GM23338 (cell line): ENCODE data around the gene EDNRB. TPM values are rescaled to one million over a fixed set of nuclear protein-coding genes. Genes with fewer than 3 reads are reported as not detected.

ENCODE experiments used
- ATAC-seq: fragments of 200-7000 bp; cut with Tn5 transposase; 3 replicates; pipeline ENCODE4 v1.9.1; 2020
- DNase-seq: peaks from one replicate; pipeline ENCODE4 v3.0.0-alpha.2; 2015; ENCODE audit warnings: low spot score
- H2AFZ ChIP-seq: fragments of 200-600 bp; sonication (generic); 2 replicates; pipeline ENCODE4 v1.8.0; 2016; ENCODE audit warnings: antibody characterized with exemption, mild to moderate bottlenecking, moderate library complexity
- H3F3A ChIP-seq: fragments of 200-600 bp; sonication (generic); replicated peaks from 2 replicates; pipeline ENCODE4 v1.8.0; 2017; ENCODE audit warnings: antibody characterized with exemption, mixed run types, low read depth
- H3K27ac ChIP-seq: fragments of 200-600 bp; sonication (generic); 2 replicates; pipeline ENCODE4 v1.6.1; 2016; ENCODE audit warnings: low read depth
- H3K27me3 ChIP-seq: fragments of 200-600 bp; sonication (generic); 2 replicates; pipeline ENCODE4 v1.8.0; 2016; ENCODE audit warnings: mild to moderate bottlenecking, mixed run types, moderate library complexity; ENCODE audit not compliant: insufficient read depth
- H3K36me3 ChIP-seq: fragments of 200-600 bp; sonication (generic); 2 replicates; pipeline ENCODE4 v1.8.0; 2016; ENCODE audit warnings: mild to moderate bottlenecking; ENCODE audit not compliant: insufficient read depth
- H3K4me1 ChIP-seq: fragments of 200-600 bp; sonication (generic); 2 replicates; pipeline ENCODE4 v1.8.0; 2016; ENCODE audit warnings: mild to moderate bottlenecking, moderate library complexity; ENCODE audit not compliant: insufficient read depth
- H3K4me2 ChIP-seq: fragments of 200-600 bp; sonication (generic); 2 replicates; pipeline ENCODE4 v1.7.1; 2017; ENCODE audit warnings: mixed run types
- H3K4me3 ChIP-seq: fragments of 200-600 bp; sonication (generic); 2 replicates; pipeline ENCODE4 v1.6.1; 2016; ENCODE audit warnings: mixed run types
- H3K79me2 ChIP-seq: fragments of 200-600 bp; sonication (generic); replicated peaks from 2 replicates; pipeline ENCODE4 v1.8.0; 2017; ENCODE audit warnings: mild to moderate bottlenecking; ENCODE audit not compliant: insufficient read depth
- H3K9me2 ChIP-seq: fragments of 200-600 bp; sonication (generic); 2 replicates; pipeline ENCODE4 v1.8.0; 2017; ENCODE audit not compliant: insufficient read depth
- H4K20me1 ChIP-seq: fragments of 200-600 bp; sonication (generic); replicated peaks from 2 replicates; pipeline ENCODE4 v1.8.0; 2017; ENCODE audit warnings: mild to moderate bottlenecking; ENCODE audit not compliant: insufficient read depth
- H3K27ac Mint-ChIP-seq: 2 replicates; pipeline ENCODE4 v1.8.0; 2020; ENCODE audit warnings: inconsistent platforms, mild to moderate bottlenecking, moderate library complexity, mixed read lengths
- H3K27me3 Mint-ChIP-seq: 3 replicates; pipeline ENCODE4 v1.8.0; 2022; ENCODE audit warnings: low read depth, mild to moderate bottlenecking, moderate library complexity, mixed read lengths, inconsistent platforms; ENCODE audit not compliant: insufficient read depth, poor library complexity
- H3K36me3 Mint-ChIP-seq: 3 replicates; pipeline ENCODE4 v1.8.0; 2021; ENCODE audit warnings: low read depth, mild to moderate bottlenecking, inconsistent platforms, moderate library complexity, mixed read lengths
- H3K4me1 Mint-ChIP-seq: 3 replicates; pipeline ENCODE4 v1.8.0; 2020; ENCODE audit warnings: mild to moderate bottlenecking, inconsistent platforms, mixed read lengths
- H3K4me3 Mint-ChIP-seq: 3 replicates; pipeline ENCODE4 v1.8.0; 2021; ENCODE audit warnings: moderate library complexity, mild to moderate bottlenecking, inconsistent platforms, mixed read lengths
- H3K9me3 Mint-ChIP-seq: 3 replicates; pipeline ENCODE4 v1.8.0; 2020; ENCODE audit warnings: moderate library complexity, mild to moderate bottlenecking, inconsistent platforms, mixed read lengths
- CTCF ChIP-seq, 2 experiments: fragments of 200-600 bp in 1 of 2; sonication (generic) in 1 of 2; conservative IDR thresholded peaks; 2 replicates each; pipeline versions ENCODE4 v1.5.1 to v1.6.1; 2016 to 2017; ENCODE audit warnings: antibody characterized with exemption in 2 of 2, low read depth in 2 of 2, mild to moderate bottlenecking in 2 of 2, moderate library complexity in 1 of 2
- ETS1 ChIP-seq: IDR thresholded peaks from 2 replicates; pipeline ENCODE4 v1.6.1; 2016; ENCODE audit warnings: antibody characterized with exemption
- EZH2 ChIP-seq: fragments of 200-600 bp; sonication (generic); IDR thresholded peaks from one replicate; pipeline ENCODE4 v1.8.0; 2017; ENCODE audit warnings: antibody characterized with exemption, mild to moderate bottlenecking, low read depth; ENCODE audit not compliant: unreplicated experiment
- EZH2phosphoT487 ChIP-seq: fragments of 200-600 bp; sonication (generic); IDR thresholded peaks from one replicate; pipeline ENCODE4 v1.8.1; 2018; ENCODE audit warnings: antibody characterized with exemption; ENCODE audit not compliant: unreplicated experiment
- JUNB ChIP-seq: IDR thresholded peaks from one replicate; pipeline ENCODE4 v1.6.1; 2016; ENCODE audit warnings: antibody characterized with exemption; ENCODE audit not compliant: unreplicated experiment
- NANOG ChIP-seq: IDR thresholded peaks from 2 replicates; pipeline ENCODE4 v1.6.1; 2016; ENCODE audit warnings: antibody characterized with exemption, borderline replicate concordance
- POLR2AphosphoS5 ChIP-seq: IDR thresholded peaks from 2 replicates; pipeline ENCODE4 v1.6.1; 2016; ENCODE audit warnings: antibody characterized with exemption, low read depth
- REST ChIP-seq: IDR thresholded peaks from one replicate; pipeline ENCODE4 v1.6.1; 2018; ENCODE audit warnings: antibody characterized with exemption; ENCODE audit not compliant: unreplicated experiment
- polyA plus RNA-seq: library from polyadenylated mRNA; unstranded; fragments of >200 nt; fragmentation: Nextera tagmentation; extraction: Ambion mirVana; gene quantifications from 2 replicates; pipeline ENCODE4 v1.2.1, GENCODE V29; 2016
- total RNA-seq: library from RNA; depleted of rRNA; stranded (reverse); fragments of >200 nt; shearing (Covaris generic); gene quantifications from 2 replicates; pipeline ENCODE4 v1.2.3, GENCODE V29; 2014

EDNRB gene
- total and polyA plus RNA-seq, 2 experiments from 2014 or later = 27.9 to 28.9 TPM

- no peak for TF ChIP-seq EZH2
- no peak for TF ChIP-seq JUNB
- no peak for TF ChIP-seq EZH2phosphoT487
- no peak for TF ChIP-seq CTCF (conservative IDR thresholded peaks at IDR 0.05; ENCODE audit: low read depth in 2 of 2)
- no peak for TF ChIP-seq ETS1
- TF ChIP-seq REST = no peak
- TF ChIP-seq NANOG = no peak
Observed at GRCh38 chr13:77859450-77859849, 59.2 kb downstream of the EDNRB start (continued).

- Histone ChIP-seq H2AFZ (no peak overlapping the region), H3K4me2 (no peak overlapping the region), H3K27me3 (no peaks in the 10 kb centered on the region), H3K4me3 (no peak overlapping the region), H3K27ac (no peak overlapping the region), H4K20me1 (no peaks in the 10 kb centered on the region), H3K36me3 (no peaks in the 10 kb centered on the region), H3K4me1 (peaks cover 25% of the 10 kb centered on the region), H3K79me2 (no peaks in the 10 kb centered on the region), H3K9me2 (no peaks in the 10 kb centered on the region), H3F3A (0 out of 2 replicates have a peak, but pooled peaks cover 7% of the 10 kb centered on the region)
- Mint-ChIP-seq H3K4me3 (no peak overlapping the region), H3K4me1 (peaks cover 48% of the 10 kb centered on the region), H3K27ac (peak overlapping the region; percentile 67), H3K9me3 (no peaks in the 10 kb centered on the region), H3K36me3 (peaks cover 3% of the 10 kb centered on the region; the same call in 2 of the 3 replicates), H3K27me3 (peaks cover 2% of the 10 kb centered on the region)
- ATAC-seq (no peak), DNase-seq (no peak)
- no peak for TF ChIP-seq ETS1
- TF ChIP-seq EZH2 = no peak
- no peak for TF ChIP-seq POLR2AphosphoS5
- TF ChIP-seq EZH2phosphoT487 = no peak
- no peak for TF ChIP-seq CTCF (conservative IDR thresholded peaks at IDR 0.05; ENCODE audit: low read depth in 2 of 2)
Observed at GRCh38 chr13:77857531-77858209, 61.0 kb downstream of the EDNRB start.
